Breast epithelium (tissue), 3 donors: ENCODE measurements around the gene SLC16A7.

Experiments used
- POLR2AphosphoS5 ChIP-seq, 3 donors: sonication (generic); formaldehyde crosslinking; IDR thresholded peaks; one replicate each; pipeline ENCODE4 v1.6.1; 2017; ENCODE audit warnings: antibody characterized with exemption in 3 of 3
- TF ChIP-seq, protein P1 (sequence below), 3 donors: fragments of 450-650 bp; IDR thresholded peaks; one replicate each; pipeline ENCODE4 v1.5.1; 2016 to 2017; ENCODE audit warnings: antibody characterized with exemption in 3 of 3, mild to moderate bottlenecking in 3 of 3, moderate library complexity in 3 of 3

DNA sequence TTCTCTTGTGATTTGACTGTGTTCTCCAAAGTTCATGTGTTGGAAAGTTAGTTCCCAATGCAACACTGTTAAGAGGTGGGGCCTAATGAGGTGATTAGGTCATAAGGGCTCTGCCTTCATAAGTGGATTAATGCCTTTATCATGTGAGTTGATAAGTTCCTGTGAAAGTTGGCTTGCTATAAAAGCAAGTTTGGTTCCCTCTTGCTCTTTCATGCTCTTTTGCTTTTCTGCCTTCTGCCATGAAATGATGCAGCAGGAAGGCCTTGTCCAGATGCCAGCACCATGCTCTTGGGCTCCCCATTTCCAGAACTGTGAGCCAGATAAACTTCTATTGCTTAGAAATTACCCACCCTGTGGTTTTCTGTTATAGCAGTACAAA is 41.9 kb downstream of the SLC16A7 start:
- TF ChIP-seq, protein P1, sequence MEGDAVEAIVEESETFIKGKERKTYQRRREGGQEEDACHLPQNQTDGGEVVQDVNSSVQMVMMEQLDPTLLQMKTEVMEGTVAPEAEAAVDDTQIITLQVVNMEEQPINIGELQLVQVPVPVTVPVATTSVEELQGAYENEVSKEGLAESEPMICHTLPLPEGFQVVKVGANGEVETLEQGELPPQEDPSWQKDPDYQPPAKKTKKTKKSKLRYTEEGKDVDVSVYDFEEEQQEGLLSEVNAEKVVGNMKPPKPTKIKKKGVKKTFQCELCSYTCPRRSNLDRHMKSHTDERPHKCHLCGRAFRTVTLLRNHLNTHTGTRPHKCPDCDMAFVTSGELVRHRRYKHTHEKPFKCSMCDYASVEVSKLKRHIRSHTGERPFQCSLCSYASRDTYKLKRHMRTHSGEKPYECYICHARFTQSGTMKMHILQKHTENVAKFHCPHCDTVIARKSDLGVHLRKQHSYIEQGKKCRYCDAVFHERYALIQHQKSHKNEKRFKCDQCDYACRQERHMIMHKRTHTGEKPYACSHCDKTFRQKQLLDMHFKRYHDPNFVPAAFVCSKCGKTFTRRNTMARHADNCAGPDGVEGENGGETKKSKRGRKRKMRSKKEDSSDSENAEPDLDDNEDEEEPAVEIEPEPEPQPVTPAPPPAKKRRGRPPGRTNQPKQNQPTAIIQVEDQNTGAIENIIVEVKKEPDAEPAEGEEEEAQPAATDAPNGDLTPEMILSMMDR (IDR thresholded peaks at IDR 0.05): no peak
- no peak for TF ChIP-seq POLR2AphosphoS5 (IDR thresholded peaks at IDR 0.05)
